ENCODE data around the gene LHX5. TPM values are rescaled to one million over a fixed set of nuclear protein-coding genes. Genes with fewer than 3 reads are reported as not detected.

Gene LHX5
- total RNA-seq, 1 experiment from 2014 or later = not detected

GRCh38 chr12:113473400-113473799, 1.7 kb upstream of the LHX5 start:
- Histone ChIP-seq H3K4me3 (ENCODE audit: low read depth in 2 of 2, low read length in 2 of 2) (no peak overlapping the region), H3K4me1 (ENCODE audit: control insufficient read depth, insufficient read depth, low read length) (peaks cover 9% of the 10 kb centered on the region), H3K27ac (ENCODE audit: low read length) (no peak overlapping the region), H3K9me3 (ENCODE audit: control insufficient read depth, insufficient read depth, low read depth, low read length) (no peaks in the 10 kb centered on the region), H3K36me3 (ENCODE audit: control insufficient read depth, insufficient read depth, low read length) (no peaks in the 10 kb centered on the region), H3K27me3 (ENCODE audit: control insufficient read depth, insufficient read depth, low read length) (peaks cover 47% of the 10 kb centered on the region)
- no peak for TF ChIP-seq TCF7L2 (IDR thresholded peaks at IDR 0.05; ENCODE audit: low read depth, low read length)
- ATAC-seq (no peak), DNase-seq (ENCODE audit: low read depth, low spot score) (no peak)
- intact Hi-C loops (cut with micrococcal nuclease; ENCODE audit: unreplicated experiment) = no loop called here
- ChIA-PET POLR2A (no interaction called here), CTCF (no interaction called here)
- in situ Hi-C loops (cut with HindIII; ENCODE audit: low pct_unique_long_range_greater_than_20kb, low sequenced_read_pairs) = no loop called here
- no TSS peak for BruUV-seq (replicated peaks)

- TF ChIP-seq TCF7L2 (IDR thresholded peaks at IDR 0.05; ENCODE audit: low read depth, low read length) (no peak), SIN3A (IDR thresholded peaks at IDR 0.05; ENCODE audit: borderline replicate concordance, insufficient read depth, low read depth, low read length) (no peak), POLR2AphosphoS5 (IDR thresholded peaks at IDR 0.05; ENCODE audit: low read depth, low read length) (no peak), REST (IDR thresholded peaks at IDR 0.05; ENCODE audit: insufficient read depth in 1 of 2, low read depth in 2 of 2, low read length in 1 of 2) (no peak), CTCF (IDR thresholded peaks at IDR 0.05) (no peak)
- peaks cover 13% of the 10 kb centered on the region for H3K4me1 ChIP-seq (ENCODE audit: control insufficient read depth, insufficient read depth, low read length)
- H3K36me3 ChIP-seq (ENCODE audit: control insufficient read depth, insufficient read depth, low read length) = no peaks in the 10 kb centered on the region
- in situ Hi-C loops (cut with HindIII; ENCODE audit: low pct_unique_long_range_greater_than_20kb, low sequenced_read_pairs) (no loop called here), intact Hi-C loops (cut with micrococcal nuclease; ENCODE audit: unreplicated experiment) (no loop called here)
- no peak overlapping the region for H3K27ac ChIP-seq (ENCODE audit: low read length)
- no peak for DNase-seq (ENCODE audit: low read depth, low spot score)
- ChIA-PET CTCF (interaction anchor here (0.6 kb wide), 1 partner anchor 259 kb away, joined by 3 read pairs; no protein-coding TSS in a partner anchor), POLR2A (interaction anchor here (0.6 kb wide), 1 partner anchor 443 kb away, joined by 4 read pairs; no protein-coding TSS in a partner anchor)
- H3K9me3 ChIP-seq (ENCODE audit: control insufficient read depth, insufficient read depth, low read depth, low read length) = no peaks in the 10 kb centered on the region
- no peak overlapping the region for H3K4me3 ChIP-seq (ENCODE audit: low read depth in 2 of 2, low read length in 2 of 2)
- no peak for ATAC-seq
- BruUV-seq (replicated peaks) = no TSS peak
- peaks cover 45% of the 10 kb centered on the region for H3K27me3 ChIP-seq (ENCODE audit: control insufficient read depth, insufficient read depth, low read length)
Observed at GRCh38 chr12:113472191-113473121, 785 bp upstream of the LHX5 start.

Data from Panc1 (cell line).